ENCODE results near the gene PTGER4.

Gene PTGER4

GRCh38 chr5:40669606-40670390 is 9.9 kb upstream of the PTGER4 start:
- H2AK5ac ChIP-seq (ENCODE audit: low read depth, low read length): no peak overlapping the region
- H3K4me3 ChIP-seq (ENCODE audit: low read length in 2 of 2): no peak overlapping the region
- no peak overlapping the region for H3K9ac ChIP-seq (ENCODE audit: low read depth, low read length, poor library complexity)
- H3K23ac ChIP-seq (ENCODE audit: low read depth, low read length, poor library complexity): no peak overlapping the region
- no peak overlapping the region for H4K8ac ChIP-seq (ENCODE audit: low read depth, low read length)
- no peak overlapping the region for H3K14ac ChIP-seq (ENCODE audit: low read length)
- peaks cover 0 to 16% (median 0%) of the 10 kb centered on the region in 3 experiments for H3K27me3 ChIP-seq (ENCODE audit: control insufficient read depth in 3 of 3, insufficient read depth in 3 of 3, low read depth in 1 of 3, low read length in 3 of 3)
- H2BK15ac ChIP-seq (ENCODE audit: low read length): no peak overlapping the region
- no peak overlapping the region for H3K4me2 ChIP-seq (ENCODE audit: insufficient read depth, low read length, poor library complexity, severe bottlenecking)
- no CpG with 5 or more reads among the region's 6 CpGs for WGBS, 2 donors (ENCODE audit: extremely low coverage in 2 of 2, insufficient read length in 2 of 2, insufficient replicate concordance in 1 of 2)
- no peak overlapping the region for H4K91ac ChIP-seq (ENCODE audit: low read depth, low read length, poor library complexity)
- H2BK5ac ChIP-seq (ENCODE audit: low read length): no peak overlapping the region
- no peak overlapping the region for H3K18ac ChIP-seq (ENCODE audit: low read length)
- H2BK120ac ChIP-seq (ENCODE audit: low read depth, low read length): no peak overlapping the region
- no peak overlapping the region for H3K4ac ChIP-seq (ENCODE audit: low read length)
- H3K36me3 ChIP-seq (replicated peaks in 1 of 2; ENCODE audit: control insufficient read depth in 2 of 2, insufficient read depth in 2 of 2, low read length in 2 of 2): no peaks in the 10 kb centered on the region
- no peak overlapping the region for H2AFZ ChIP-seq (ENCODE audit: low read length)
- no peak overlapping the region for H3K27ac ChIP-seq (replicated peaks; ENCODE audit: low read length)
- no peaks in the 10 kb centered on the region for H3K4me1 ChIP-seq (ENCODE audit: control insufficient read depth in 2 of 2, insufficient read depth in 1 of 2, low read depth in 1 of 2, low read length in 2 of 2)
- no peaks in the 10 kb centered on the region for H3K9me3 ChIP-seq (replicated peaks in 1 of 2; ENCODE audit: control insufficient read depth in 2 of 2, insufficient read depth in 1 of 2, low read depth in 1 of 2, low read length in 2 of 2)
- no peak for DNase-seq (ENCODE audit: low spot score)
- H2BK12ac ChIP-seq (ENCODE audit: low read length): no peak overlapping the region
- no peaks in the 10 kb centered on the region for H3K79me1 ChIP-seq (ENCODE audit: low read depth, low read length)

- Histone ChIP-seq H2BK12ac (ENCODE audit: low read length) (no peak overlapping the region), H4K8ac (ENCODE audit: low read depth, low read length) (no peak overlapping the region), H3K4me2 (ENCODE audit: insufficient read depth, low read length, poor library complexity, severe bottlenecking) (no peak overlapping the region), H3K27me3 (ENCODE audit: control insufficient read depth in 3 of 3, insufficient read depth in 3 of 3, low read depth in 1 of 3, low read length in 3 of 3) (peaks cover 0 to 33% (median 0%) of the 10 kb centered on the region in 3 experiments), H3K4ac (ENCODE audit: low read length) (no peak overlapping the region), H3K23ac (ENCODE audit: low read depth, low read length, poor library complexity) (no peak overlapping the region), H2AK5ac (ENCODE audit: low read depth, low read length) (no peak overlapping the region), H3K36me3 (replicated peaks in 1 of 2; ENCODE audit: control insufficient read depth in 2 of 2, insufficient read depth in 2 of 2, low read length in 2 of 2) (no peaks in the 10 kb centered on the region), H3K4me1 (ENCODE audit: control insufficient read depth in 2 of 2, insufficient read depth in 1 of 2, low read depth in 1 of 2, low read length in 2 of 2) (no peaks in the 10 kb centered on the region), H3K18ac (ENCODE audit: low read length) (no peak overlapping the region), H3K9ac (ENCODE audit: low read depth, low read length, poor library complexity) (no peak overlapping the region), H2BK5ac (ENCODE audit: low read length) (no peak overlapping the region), H3K14ac (ENCODE audit: low read length) (no peak overlapping the region), H3K79me1 (ENCODE audit: low read depth, low read length) (no peaks in the 10 kb centered on the region), H2BK15ac (ENCODE audit: low read length) (no peak overlapping the region), H3K9me3 (replicated peaks in 1 of 2; ENCODE audit: control insufficient read depth in 2 of 2, insufficient read depth in 1 of 2, low read depth in 1 of 2, low read length in 2 of 2) (no peaks in the 10 kb centered on the region), H2BK120ac (ENCODE audit: low read depth, low read length) (no peak overlapping the region), H3K27ac (replicated peaks; ENCODE audit: low read length) (no peak overlapping the region), H4K91ac (ENCODE audit: low read depth, low read length, poor library complexity) (no peak overlapping the region), H2AFZ (ENCODE audit: low read length) (no peak overlapping the region), H3K4me3 (ENCODE audit: low read length in 2 of 2) (no peak overlapping the region)
- DNase-seq (ENCODE audit: low spot score): no peak
- no CpG with 5 or more reads among the region's 4 CpGs for WGBS, 2 donors (ENCODE audit: extremely low coverage in 2 of 2, insufficient read length in 2 of 2, insufficient replicate concordance in 1 of 2)
Observed at GRCh38 chr5:40672425-40672824, 7.3 kb upstream of the PTGER4 start.

GRCh38 chr5:40674661-40675235 is 5.0 kb upstream of the PTGER4 start:
- H2AK5ac ChIP-seq (ENCODE audit: low read depth, low read length): no peak overlapping the region
- no peak overlapping the region for H3K14ac ChIP-seq (ENCODE audit: low read length)
- peaks cover 0 to 50% (median 2%) of the 10 kb centered on the region in 3 experiments for H3K27me3 ChIP-seq (ENCODE audit: control insufficient read depth in 3 of 3, insufficient read depth in 3 of 3, low read depth in 1 of 3, low read length in 3 of 3)
- no peak overlapping the region for H3K9ac ChIP-seq (ENCODE audit: low read depth, low read length, poor library complexity)
- H2BK12ac ChIP-seq (ENCODE audit: low read length): no peak overlapping the region
- no peak overlapping the region for H3K27ac ChIP-seq (replicated peaks; ENCODE audit: low read length)
- no peak overlapping the region for H2BK15ac ChIP-seq (ENCODE audit: low read length)
- WGBS, 2 donors (ENCODE audit: extremely low coverage in 2 of 2, insufficient read length in 2 of 2, insufficient replicate concordance in 1 of 2): no CpG with 5 or more reads among the region's 6 CpGs
- H3K79me1 ChIP-seq (ENCODE audit: low read depth, low read length): no peaks in the 10 kb centered on the region
- no peaks in the 10 kb centered on the region for H3K36me3 ChIP-seq (replicated peaks in 1 of 2; ENCODE audit: control insufficient read depth in 2 of 2, insufficient read depth in 2 of 2, low read length in 2 of 2)
- H3K4ac ChIP-seq (ENCODE audit: low read length): no peak overlapping the region
- H4K8ac ChIP-seq (ENCODE audit: low read depth, low read length): no peak overlapping the region
- H3K9me3 ChIP-seq (replicated peaks in 1 of 2; ENCODE audit: control insufficient read depth in 2 of 2, insufficient read depth in 1 of 2, low read depth in 1 of 2, low read length in 2 of 2): no peaks in the 10 kb centered on the region
- H3K4me1 ChIP-seq (ENCODE audit: control insufficient read depth in 2 of 2, insufficient read depth in 1 of 2, low read depth in 1 of 2, low read length in 2 of 2): no peaks in the 10 kb centered on the region
- H3K4me2 ChIP-seq (ENCODE audit: insufficient read depth, low read length, poor library complexity, severe bottlenecking): no peak overlapping the region
- H3K18ac ChIP-seq (ENCODE audit: low read length): no peak overlapping the region
- no peak overlapping the region for H2AFZ ChIP-seq (ENCODE audit: low read length)
- no peak overlapping the region for H2BK5ac ChIP-seq (ENCODE audit: low read length)
- DNase-seq (ENCODE audit: low spot score): no peak
- no peak overlapping the region for H4K91ac ChIP-seq (ENCODE audit: low read depth, low read length, poor library complexity)
- no peak overlapping the region for H3K23ac ChIP-seq (ENCODE audit: low read depth, low read length, poor library complexity)
- H2BK120ac ChIP-seq (ENCODE audit: low read depth, low read length): no peak overlapping the region
- no peak overlapping the region for H3K4me3 ChIP-seq (ENCODE audit: low read length in 2 of 2)

- Histone ChIP-seq H3K4me1 (ENCODE audit: control insufficient read depth in 2 of 2, insufficient read depth in 1 of 2, low read depth in 1 of 2, low read length in 2 of 2) (peaks cover 1 to 3% of the 10 kb centered on the region in 2 donors), H3K18ac (ENCODE audit: low read length) (no peak overlapping the region), H3K4me3 (ENCODE audit: low read length in 2 of 2) (no peak overlapping the region), H3K9me3 (replicated peaks in 1 of 2; ENCODE audit: control insufficient read depth in 2 of 2, insufficient read depth in 1 of 2, low read depth in 1 of 2, low read length in 2 of 2) (no peaks in the 10 kb centered on the region), H3K79me1 (ENCODE audit: low read depth, low read length) (no peaks in the 10 kb centered on the region), H3K27ac (replicated peaks; ENCODE audit: low read length) (no peak overlapping the region), H2AFZ (ENCODE audit: low read length) (no peak overlapping the region), H3K4ac (ENCODE audit: low read length) (no peak overlapping the region), H3K27me3 (ENCODE audit: control insufficient read depth in 3 of 3, insufficient read depth in 3 of 3, low read depth in 1 of 3, low read length in 3 of 3) (peaks cover 3 to 55% (median 9%) of the 10 kb centered on the region in 3 experiments), H2BK15ac (ENCODE audit: low read length) (no peak overlapping the region), H3K9ac (ENCODE audit: low read depth, low read length, poor library complexity) (no peak overlapping the region), H2BK12ac (ENCODE audit: low read length) (no peak overlapping the region), H2BK5ac (ENCODE audit: low read length) (no peak overlapping the region), H2BK120ac (ENCODE audit: low read depth, low read length) (no peak overlapping the region), H4K8ac (ENCODE audit: low read depth, low read length) (no peak overlapping the region), H3K36me3 (replicated peaks in 1 of 2; ENCODE audit: control insufficient read depth in 2 of 2, insufficient read depth in 2 of 2, low read length in 2 of 2) (no peaks in the 10 kb centered on the region), H4K91ac (ENCODE audit: low read depth, low read length, poor library complexity) (no peak overlapping the region), H3K4me2 (ENCODE audit: insufficient read depth, low read length, poor library complexity, severe bottlenecking) (no peak overlapping the region), H3K23ac (ENCODE audit: low read depth, low read length, poor library complexity) (no peak overlapping the region), H2AK5ac (ENCODE audit: low read depth, low read length) (no peak overlapping the region), H3K14ac (ENCODE audit: low read length) (no peak overlapping the region)
- no CpG with 5 or more reads among the region's 7 CpGs for WGBS, 2 donors (ENCODE audit: extremely low coverage in 2 of 2, insufficient read length in 2 of 2, insufficient replicate concordance in 1 of 2)
- no peak for DNase-seq (ENCODE audit: low spot score)
Observed at GRCh38 chr5:40675396-40676133, 4.2 kb upstream of the PTGER4 start.
